GM12801 (cell line): ENCODE measurements around the gene PDCD7.

Experiments used
- CTCF ChIP-seq: IDR thresholded peaks from one replicate; pipeline ENCODE4 v1.5.1; 2011; ENCODE audit warnings: control low read depth; ENCODE audit not compliant: insufficient read length; ENCODE audit errors: extremely low read depth

PDCD7 gene

GRCh38 chr15:65146438-65146837, 12.8 kb upstream of the PDCD7 start:
- TF ChIP-seq CTCF, result no peak

- no peak for TF ChIP-seq CTCF
These were observed 930 bp upstream of the PDCD7 start for GRCh38 chr15:65134538-65134937.

- no peak for TF ChIP-seq CTCF
These were observed 595 bp downstream of the PDCD7 start for GRCh38 chr15:65132878-65133547.

- no peak for TF ChIP-seq CTCF
These were observed 2.7 kb downstream of the PDCD7 start for GRCh38 chr15:65130941-65131340.

GRCh38 chr15:65115542-65115941, 18.1 kb downstream of the PDCD7 start:
- TF ChIP-seq CTCF, result no peak

GRCh38 chr15:65115086-65115485, 18.5 kb downstream of the PDCD7 start, which contains the start of gene UBAP1L:
Gene UBAP1L, minus strand, starts transcription at chr15:65115200. Its CDS starts 8,985 bp downstream, at chr15:65106215.
- no peak for TF ChIP-seq CTCF

GRCh38 chr15:65110676-65111292, 22.8 kb downstream of the PDCD7 start:
- TF ChIP-seq CTCF, result no peak
